ENCODE measurements around the gene PPIP5K2. TPM values are rescaled to one million over a fixed set of nuclear protein-coding genes. Genes with fewer than 3 reads are reported as not detected.

PPIP5K2 gene
- total RNA-seq, 1 donor from 2014 or later = 24.6 TPM

- Histone ChIP-seq H3K27ac (no peak overlapping the region), H3K9me3 (no peaks in the 10 kb centered on the region), H3K36me3 (peaks cover 0 to 6% of the 10 kb centered on the region in 2 donors), H3K4me1 (no peaks in the 10 kb centered on the region), H3K4me3 (no peak overlapping the region), H3K27me3 (no peaks in the 10 kb centered on the region)
- DNase-seq (ENCODE audit: extremely low spot score in 2 of 2) = no peak
- intact Hi-C loops (cut with DNase I) = no loop called here
- TF ChIP-seq POLR2AphosphoS5 (IDR thresholded peaks at IDR 0.05; ENCODE audit: insufficient read depth in 1 of 2, low read depth in 1 of 2) (no peak), POLR2A (IDR thresholded peaks at IDR 0.05) (no peak)
- TF ChIP-seq, protein P1, sequence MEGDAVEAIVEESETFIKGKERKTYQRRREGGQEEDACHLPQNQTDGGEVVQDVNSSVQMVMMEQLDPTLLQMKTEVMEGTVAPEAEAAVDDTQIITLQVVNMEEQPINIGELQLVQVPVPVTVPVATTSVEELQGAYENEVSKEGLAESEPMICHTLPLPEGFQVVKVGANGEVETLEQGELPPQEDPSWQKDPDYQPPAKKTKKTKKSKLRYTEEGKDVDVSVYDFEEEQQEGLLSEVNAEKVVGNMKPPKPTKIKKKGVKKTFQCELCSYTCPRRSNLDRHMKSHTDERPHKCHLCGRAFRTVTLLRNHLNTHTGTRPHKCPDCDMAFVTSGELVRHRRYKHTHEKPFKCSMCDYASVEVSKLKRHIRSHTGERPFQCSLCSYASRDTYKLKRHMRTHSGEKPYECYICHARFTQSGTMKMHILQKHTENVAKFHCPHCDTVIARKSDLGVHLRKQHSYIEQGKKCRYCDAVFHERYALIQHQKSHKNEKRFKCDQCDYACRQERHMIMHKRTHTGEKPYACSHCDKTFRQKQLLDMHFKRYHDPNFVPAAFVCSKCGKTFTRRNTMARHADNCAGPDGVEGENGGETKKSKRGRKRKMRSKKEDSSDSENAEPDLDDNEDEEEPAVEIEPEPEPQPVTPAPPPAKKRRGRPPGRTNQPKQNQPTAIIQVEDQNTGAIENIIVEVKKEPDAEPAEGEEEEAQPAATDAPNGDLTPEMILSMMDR (IDR thresholded peaks at IDR 0.05) = no peak
These were observed 10.8 kb upstream of the PPIP5K2 start for GRCh38 chr5:103109277-103109676.

DNA sequence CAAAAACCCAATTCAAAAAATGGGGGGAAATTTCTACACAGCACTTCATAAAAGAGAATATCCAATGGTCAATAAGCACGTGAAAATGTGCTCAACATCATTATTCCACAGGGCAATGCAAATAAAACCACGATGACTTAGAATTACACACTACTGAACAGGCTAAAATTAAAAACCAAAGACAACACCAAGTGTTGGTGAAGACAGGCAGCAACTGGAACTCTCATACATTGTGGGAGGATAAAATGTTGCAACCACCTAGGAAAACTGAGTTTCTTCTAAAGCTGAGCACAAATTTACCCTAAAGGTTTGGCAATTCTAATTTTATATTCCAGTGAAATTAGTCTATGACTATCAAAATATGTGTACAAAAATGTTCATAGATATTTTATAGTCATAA, 9.7 kb upstream of the PPIP5K2 start:
- no peak for TF ChIP-seq POLR2AphosphoS5 (IDR thresholded peaks at IDR 0.05; ENCODE audit: insufficient read depth in 1 of 2, low read depth in 1 of 2)
- TF ChIP-seq, protein P1 (IDR thresholded peaks at IDR 0.05) = no peak
- no peak for TF ChIP-seq POLR2A (IDR thresholded peaks at IDR 0.05)

DNA sequence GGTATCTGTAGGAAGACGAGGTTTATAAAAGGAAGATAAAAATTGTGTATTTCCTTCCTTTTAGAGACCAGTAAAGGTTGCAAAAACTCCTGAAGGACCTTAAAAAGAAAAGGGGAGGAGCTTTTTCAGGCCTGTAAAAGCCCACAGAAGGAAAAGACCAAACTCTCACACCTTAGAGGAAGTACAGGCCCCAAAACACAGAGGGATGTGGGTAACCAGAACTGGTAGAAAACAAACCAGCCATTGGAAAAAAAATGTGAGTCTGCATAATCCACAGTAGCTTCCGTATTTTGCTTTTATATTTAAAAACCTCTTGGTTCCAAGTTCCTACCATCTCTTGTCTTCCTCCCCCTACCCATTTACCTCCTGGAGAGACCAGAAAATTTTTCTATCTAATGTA, 8.6 kb upstream of the PPIP5K2 start:
- no peak for TF ChIP-seq POLR2AphosphoS5 (IDR thresholded peaks at IDR 0.05; ENCODE audit: insufficient read depth in 1 of 2, low read depth in 1 of 2)
- TF ChIP-seq, protein P1 (IDR thresholded peaks at IDR 0.05) = no peak
- no peak for TF ChIP-seq POLR2A (IDR thresholded peaks at IDR 0.05)
- H3K27me3 ChIP-seq = no peaks in the 10 kb centered on the region
- peaks cover 0 to 6% of the 10 kb centered on the region in 2 donors for H3K36me3 ChIP-seq
- intact Hi-C loops (cut with DNase I) = no loop called here
- H3K27ac ChIP-seq = no peak overlapping the region
- no peaks in the 10 kb centered on the region for H3K9me3 ChIP-seq
- no peaks in the 10 kb centered on the region for H3K4me1 ChIP-seq
- H3K4me3 ChIP-seq = no peak overlapping the region
- DNase-seq (ENCODE audit: extremely low spot score in 2 of 2) = no peak

More for the DNA sequence above, 9.7 kb upstream of the PPIP5K2 start:
- H3K27me3 ChIP-seq = no peaks in the 10 kb centered on the region
- H3K36me3 ChIP-seq = peaks cover 0 to 6% of the 10 kb centered on the region in 2 donors
- DNase-seq (ENCODE audit: extremely low spot score in 2 of 2) = no peak
- intact Hi-C loops (cut with DNase I) = no loop called here
- H3K27ac ChIP-seq = no peak overlapping the region
- H3K9me3 ChIP-seq = no peaks in the 10 kb centered on the region
- H3K4me3 ChIP-seq = no peak overlapping the region
- no peaks in the 10 kb centered on the region for H3K4me1 ChIP-seq

DNA sequence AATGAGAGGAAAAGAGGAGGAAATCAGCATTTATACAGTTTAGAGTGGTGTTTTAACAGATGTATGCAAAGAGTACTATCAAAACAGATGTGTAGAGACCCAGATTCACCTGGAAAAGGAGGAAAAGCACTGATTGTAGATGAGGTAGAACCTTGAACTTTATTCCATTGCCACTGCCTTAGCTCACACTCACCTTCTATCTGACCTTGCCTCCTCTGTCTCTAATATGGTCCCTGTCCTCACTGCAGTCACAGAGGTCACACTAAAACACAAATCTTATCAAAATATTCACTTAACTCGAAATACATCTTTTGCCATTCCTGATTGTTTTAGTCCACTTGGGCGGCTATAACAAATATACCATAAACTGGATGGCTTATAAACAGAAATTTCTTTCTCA, 7.2 kb upstream of the PPIP5K2 start:
- no peak overlapping the region for H3K27ac ChIP-seq
- peaks cover 5% of the 10 kb centered on the region for H3K4me1 ChIP-seq
- H3K36me3 ChIP-seq = peaks cover 0 to 6% of the 10 kb centered on the region in 2 donors
- intact Hi-C loops (cut with DNase I) = no loop called here
- H3K9me3 ChIP-seq = no peaks in the 10 kb centered on the region
- no peaks in the 10 kb centered on the region for H3K27me3 ChIP-seq
- DNase-seq (ENCODE audit: extremely low spot score in 2 of 2) = no peak
- H3K4me3 ChIP-seq = no peak overlapping the region
- TF ChIP-seq POLR2A (IDR thresholded peaks at IDR 0.05) (no peak), POLR2AphosphoS5 (IDR thresholded peaks at IDR 0.05; ENCODE audit: insufficient read depth in 1 of 2, low read depth in 1 of 2) (no peak)
- TF ChIP-seq, protein P1 (IDR thresholded peaks at IDR 0.05) = no peak

DNA sequence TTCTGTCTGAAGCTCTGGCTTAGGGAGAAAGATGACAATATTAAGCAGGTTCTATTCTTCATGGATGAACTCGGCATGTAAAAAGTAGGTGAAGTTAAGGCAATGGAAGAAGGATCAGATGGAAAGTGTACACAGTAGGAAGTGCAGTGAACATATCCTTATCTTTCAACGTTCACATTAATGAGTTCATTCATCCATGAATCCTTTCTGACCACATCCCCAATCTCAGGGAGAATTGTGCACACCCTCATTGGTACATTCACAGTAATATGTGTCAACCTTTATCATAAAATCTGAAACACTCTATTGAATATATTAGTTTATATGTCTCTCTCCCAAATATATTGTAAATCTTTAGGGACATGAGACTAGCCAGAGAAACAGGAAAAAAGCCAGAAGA, 5.7 kb upstream of the PPIP5K2 start:
- no peak overlapping the region for H3K27ac ChIP-seq
- no peaks in the 10 kb centered on the region for H3K27me3 ChIP-seq
- no peak for DNase-seq (ENCODE audit: extremely low spot score in 2 of 2)
- intact Hi-C loops (cut with DNase I) = no loop called here
- TF ChIP-seq POLR2A (IDR thresholded peaks at IDR 0.05) = no peak
- TF ChIP-seq POLR2AphosphoS5 (IDR thresholded peaks at IDR 0.05; ENCODE audit: insufficient read depth in 1 of 2, low read depth in 1 of 2) = no peak
- TF ChIP-seq, protein P1 (IDR thresholded peaks at IDR 0.05) = no peak
- H3K9me3 ChIP-seq = no peaks in the 10 kb centered on the region
- no peak overlapping the region for H3K4me3 ChIP-seq
- no peaks in the 10 kb centered on the region for H3K36me3 ChIP-seq
- H3K4me1 ChIP-seq = peaks cover 20% of the 10 kb centered on the region
